Astrocyte of the hippocampus (primary cell): ENCODE results near the gene CFAP97D2.

Experiments used
- DNase-seq: peaks from one replicate; pipeline ENCODE4 v3.0.0; 2011; ENCODE audit warnings: low read depth, low spot score

Gene CFAP97D2

DNA sequence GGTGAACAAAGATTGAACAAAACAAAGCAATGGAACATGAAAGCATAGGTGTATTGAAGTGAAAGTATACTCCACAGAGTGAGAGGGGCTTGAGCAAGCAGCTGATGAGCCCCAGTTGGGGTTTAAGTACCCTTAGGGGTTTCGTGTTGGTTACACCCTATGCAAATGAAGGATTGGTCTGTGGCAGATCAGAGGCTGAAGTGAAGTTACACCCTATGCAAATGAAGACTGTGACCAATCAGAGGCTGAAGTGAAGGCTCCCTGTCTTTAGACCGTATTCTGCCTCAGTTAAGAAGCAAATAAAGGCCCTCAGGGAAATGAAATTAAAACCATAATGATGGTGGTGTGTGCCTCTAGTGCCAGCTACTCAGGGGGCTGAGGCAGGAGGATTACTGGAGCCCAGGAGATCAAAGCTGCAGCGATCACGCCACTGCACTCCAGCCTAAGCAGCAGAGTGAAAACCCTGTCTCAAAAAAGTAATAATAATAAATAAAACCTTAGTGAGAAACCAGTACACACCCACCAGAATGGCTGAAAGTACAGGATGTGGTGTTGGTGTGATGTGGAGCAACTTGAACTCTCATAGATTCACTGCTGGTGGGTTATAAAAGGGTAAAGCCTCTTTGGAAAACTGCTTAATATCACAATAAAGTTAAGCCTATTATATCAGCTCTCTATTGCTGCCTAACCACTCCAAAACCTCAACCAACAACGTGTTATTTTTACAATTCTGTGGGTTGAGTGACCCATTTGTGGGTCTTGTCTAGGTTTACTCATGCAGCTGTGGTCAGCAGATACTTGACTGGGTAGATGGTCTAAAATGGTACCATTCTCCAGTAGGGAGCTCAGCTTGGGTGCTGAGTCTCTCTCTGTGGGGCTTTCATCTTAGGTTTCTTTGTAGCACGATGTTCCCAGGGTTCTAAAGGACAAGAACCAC, 89.6 kb downstream of the CFAP97D2 start:
- peak; percentile 38 for DNase-seq

DNA sequence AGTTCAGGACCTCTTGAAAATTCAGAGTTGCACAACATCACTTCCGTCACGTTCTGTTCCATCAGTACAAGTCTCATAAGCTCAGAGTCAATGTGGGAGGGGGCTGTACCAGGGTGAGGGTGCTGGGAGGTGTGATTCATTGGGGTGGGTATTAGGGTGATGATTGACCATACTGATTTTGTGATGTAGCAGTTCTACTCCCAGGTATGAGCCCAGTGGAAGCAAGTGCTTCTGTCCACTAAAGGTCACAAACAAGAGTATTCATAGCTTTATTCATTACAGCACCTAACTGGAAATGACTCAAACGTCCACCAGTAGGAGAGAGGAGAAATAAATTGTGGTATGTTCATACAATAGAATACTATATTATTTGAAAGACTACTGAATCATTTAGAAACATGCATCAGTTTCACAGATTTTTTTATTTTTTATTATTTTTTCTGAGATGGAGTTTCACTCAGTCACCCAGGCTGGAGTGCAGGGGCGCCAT, 90.3 kb downstream of the CFAP97D2 start:
- no peak for DNase-seq
